H9 (cell line): ENCODE measurements around the gene RCAN3. TPM values are rescaled to one million over a fixed set of nuclear protein-coding genes. Genes with fewer than 3 reads are reported as not detected.

ENCODE experiments used
- DNase-seq: peaks from one replicate; pipeline ENCODE4 v3.0.0-alpha.2; 2017
- H2AFZ ChIP-seq: one replicate; pipeline ENCODE4 v1.6.1; 2013; ENCODE audit warnings: mild to moderate bottlenecking, low read length, control low read depth, moderate library complexity
- H2AK5ac ChIP-seq: 2 replicates; pipeline ENCODE4 v1.6.1; 2013; ENCODE audit warnings: low read length, control low read depth, mixed read lengths; ENCODE audit not compliant: insufficient read length
- H2BK120ac ChIP-seq: one replicate; pipeline ENCODE4 v1.6.1; 2013; ENCODE audit warnings: low read depth, mild to moderate bottlenecking, low read length, control low read depth, inconsistent platforms; ENCODE audit not compliant: poor library complexity, severe bottlenecking
- H2BK12ac ChIP-seq: 2 replicates; pipeline ENCODE4 v1.6.1; 2013; ENCODE audit warnings: low read length, control low read depth, mixed read lengths, low read depth; ENCODE audit not compliant: insufficient read length
- H2BK15ac ChIP-seq: 2 replicates; pipeline ENCODE4 v1.6.1; 2013; ENCODE audit warnings: low read depth, low read length, control low read depth
- H2BK20ac ChIP-seq: one replicate; pipeline ENCODE4 v1.6.1; 2013; ENCODE audit warnings: low read depth, mild to moderate bottlenecking, low read length, control low read depth, inconsistent platforms; ENCODE audit not compliant: poor library complexity, severe bottlenecking
- H2BK5ac ChIP-seq: 2 replicates; pipeline ENCODE4 v1.6.1; 2013; ENCODE audit warnings: low read length, control low read depth, mixed read lengths; ENCODE audit not compliant: insufficient read length
- H3K14ac ChIP-seq: 2 replicates; pipeline ENCODE4 v1.6.1; 2013; ENCODE audit warnings: low read length, control low read depth; ENCODE audit not compliant: insufficient read depth
- H3K18ac ChIP-seq: 2 replicates; pipeline ENCODE4 v1.6.1; 2013; ENCODE audit warnings: low read depth, mild to moderate bottlenecking, mixed read lengths, low read length, control low read depth; ENCODE audit not compliant: insufficient read length
- H3K23ac ChIP-seq: 2 replicates; pipeline ENCODE4 v1.6.1; 2013; ENCODE audit warnings: low read length, control low read depth, mixed read lengths, low read depth; ENCODE audit not compliant: insufficient read length
- H3K23me2 ChIP-seq: 2 replicates; pipeline ENCODE4 v1.6.1; 2013; ENCODE audit warnings: low read depth, mild to moderate bottlenecking, mixed read lengths, low read length, control low read depth; ENCODE audit not compliant: insufficient read length, poor library complexity, severe bottlenecking
- H3K27ac ChIP-seq: 2 replicates; pipeline ENCODE4 v1.5.1; 2013; ENCODE audit warnings: low read length, control low read depth, mixed read lengths, low read depth; ENCODE audit not compliant: insufficient read length
- H3K27me3 ChIP-seq: 2 replicates; pipeline ENCODE4 v1.6.1; 2013; ENCODE audit warnings: low read length, control low read depth, inconsistent platforms; ENCODE audit not compliant: insufficient read depth
- H3K4ac ChIP-seq: 2 replicates; pipeline ENCODE4 v1.6.1; 2013; ENCODE audit warnings: low read depth, mild to moderate bottlenecking, control low read depth, inconsistent platforms, low read length, moderate library complexity
- H3K4me1 ChIP-seq: 2 replicates; pipeline ENCODE4 v1.6.1; 2013; ENCODE audit warnings: low read length, control low read depth, inconsistent platforms; ENCODE audit not compliant: insufficient read depth
- H3K4me2 ChIP-seq: 2 replicates; pipeline ENCODE4 v1.6.1; 2013; ENCODE audit warnings: low read length, control low read depth, mixed read lengths; ENCODE audit not compliant: insufficient read length, insufficient read depth
- H3K56ac ChIP-seq: 2 replicates; pipeline ENCODE4 v1.6.1; 2013; ENCODE audit warnings: low read depth, mild to moderate bottlenecking, mixed read lengths, low read length, control low read depth; ENCODE audit not compliant: insufficient read length
- H3K79me1 ChIP-seq: 2 replicates; pipeline ENCODE4 v1.6.1; 2013; ENCODE audit warnings: low read depth, mild to moderate bottlenecking, moderate library complexity, low read length, control low read depth, inconsistent platforms; ENCODE audit not compliant: insufficient read depth, poor library complexity, severe bottlenecking
- H3K79me2 ChIP-seq: 2 replicates; pipeline ENCODE4 v1.6.1; 2013; ENCODE audit warnings: low read length, control low read depth, inconsistent platforms; ENCODE audit not compliant: insufficient read depth
- H3K9ac ChIP-seq: 2 replicates; pipeline ENCODE4 v1.6.1; 2013; ENCODE audit warnings: low read length, control low read depth, mixed read lengths; ENCODE audit not compliant: insufficient read length; ENCODE audit errors: extremely low read depth
- H3K9me3 ChIP-seq: one replicate; pipeline ENCODE4 v1.6.1; 2013; ENCODE audit warnings: low read depth, low read length, inconsistent platforms; ENCODE audit not compliant: control insufficient read depth
- H3T11ph ChIP-seq: one replicate; pipeline ENCODE4 v1.6.1; 2013; ENCODE audit warnings: mild to moderate bottlenecking, low read length, control low read depth, inconsistent platforms
- H4K20me1 ChIP-seq: one replicate; pipeline ENCODE4 v1.6.1; 2013; ENCODE audit not compliant: control insufficient read depth, insufficient read length, insufficient read depth
- H4K5ac ChIP-seq: 2 replicates; pipeline ENCODE4 v1.6.1; 2013; ENCODE audit warnings: low read depth, mild to moderate bottlenecking, mixed read lengths, low read length, control low read depth; ENCODE audit not compliant: insufficient read length
- H4K8ac ChIP-seq: replicated peaks from 2 replicates; pipeline ENCODE4 v1.6.1; 2013; ENCODE audit warnings: low read length, control low read depth, mixed read lengths, low read depth; ENCODE audit not compliant: insufficient read length
- H4K91ac ChIP-seq: 2 replicates; pipeline ENCODE4 v1.6.1; 2013; ENCODE audit warnings: low read depth, mild to moderate bottlenecking, moderate library complexity, mixed read lengths, low read length, control low read depth; ENCODE audit not compliant: insufficient read length
- H3K27ac Mint-ChIP-seq, 3 experiments: 2 replicates in 2 of 3; 3 replicates in 1 of 3; pipeline ENCODE4 v1.8.0; 2020 to 2021; ENCODE audit warnings: mixed read lengths in 3 of 3, mild to moderate bottlenecking in 1 of 3, moderate library complexity in 1 of 3
- H3K27me3 Mint-ChIP-seq: 2 replicates; pipeline ENCODE4 v1.8.0; 2021; ENCODE audit warnings: low read depth, mild to moderate bottlenecking, moderate library complexity, mixed read lengths
- H3K36me3 Mint-ChIP-seq, 3 experiments: 2 replicates in 2 of 3; 3 replicates in 1 of 3; pipeline ENCODE4 v1.8.0; 2020 to 2021; ENCODE audit warnings: low read depth in 3 of 3, mixed read lengths in 3 of 3; ENCODE audit not compliant: insufficient read depth in 1 of 3
- H3K4me1 Mint-ChIP-seq, 2 experiments: 2 replicates each; pipeline ENCODE4 v1.8.0; 2020; ENCODE audit warnings: mixed read lengths in 2 of 2
- H3K4me3 Mint-ChIP-seq, 2 experiments: 2 replicates in 1 of 2; 3 replicates in 1 of 2; pipeline ENCODE4 v1.8.0; 2020 to 2021; ENCODE audit warnings: mild to moderate bottlenecking in 2 of 2, mixed read lengths in 2 of 2, moderate library complexity in 1 of 2
- H3K9me3 Mint-ChIP-seq, 2 experiments: 2 replicates in 1 of 2; 3 replicates in 1 of 2; pipeline ENCODE4 v1.8.0; 2020; ENCODE audit warnings: mild to moderate bottlenecking in 2 of 2, mixed read lengths in 2 of 2, moderate library complexity in 1 of 2
- WGBS: extraction: QIAGEN DNeasy Blood & Tissue Kit; methylation state at CpG from one replicate; pipeline ENCODE4 v1.1.7; 2013; ENCODE audit warnings: missing lambda C conversion rate, low lambda C conversion rate, mixed read lengths; ENCODE audit not compliant: insufficient read length; ENCODE audit errors: extremely low coverage; 5-methylcytosine and 5-hydroxymethylcytosine counted together
- total RNA-seq: library from RNA; stranded (reverse); gene quantifications from 2 replicates; pipeline ENCODE4 v1.2.1, GENCODE V29; 2021
- TF ChIP-seq, protein P1 (sequence below): fragments of 200-600 bp; sonication (generic); conservative IDR thresholded peaks from 3 replicates; pipeline ENCODE4 v1.8.0; 2021; ENCODE audit warnings: antibody characterized with exemption, mild to moderate bottlenecking

Gene RCAN3
- total RNA-seq, 1 experiment from 2014 or later, result 13.0 TPM

DNA sequence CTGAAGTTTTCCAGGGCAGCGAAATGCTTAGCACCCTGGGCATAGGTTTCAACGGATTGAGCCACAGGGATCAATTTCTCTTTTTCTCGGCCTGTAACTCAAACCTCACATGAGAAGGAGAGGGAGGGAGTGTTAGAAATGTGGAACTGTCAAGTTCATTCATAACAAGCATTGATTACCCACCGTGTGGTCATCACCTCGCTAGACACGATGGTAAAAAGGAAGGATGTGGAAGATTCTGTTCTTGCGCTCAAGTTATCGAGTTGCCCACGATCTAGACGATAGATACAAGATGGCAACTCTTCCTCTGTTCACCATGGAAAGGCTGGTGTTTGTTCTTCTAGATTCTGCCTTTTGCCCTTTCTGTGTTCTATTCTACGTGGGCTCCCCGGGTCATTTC, 4.0 kb upstream of the RCAN3 start:
- no peak overlapping the region for H3K27ac ChIP-seq
- no peak overlapping the region for H2AFZ ChIP-seq
- no peak overlapping the region for H2BK5ac ChIP-seq
- H2AK5ac ChIP-seq, result no peak overlapping the region
- H3K4me2 ChIP-seq, result no peak overlapping the region
- H3K4me1 Mint-ChIP-seq, result peaks cover 16 to 18% of the 10 kb centered on the region in 2 experiments
- peaks cover 4% of the 10 kb centered on the region for H3K27me3 Mint-ChIP-seq
- TF ChIP-seq, protein P1, sequence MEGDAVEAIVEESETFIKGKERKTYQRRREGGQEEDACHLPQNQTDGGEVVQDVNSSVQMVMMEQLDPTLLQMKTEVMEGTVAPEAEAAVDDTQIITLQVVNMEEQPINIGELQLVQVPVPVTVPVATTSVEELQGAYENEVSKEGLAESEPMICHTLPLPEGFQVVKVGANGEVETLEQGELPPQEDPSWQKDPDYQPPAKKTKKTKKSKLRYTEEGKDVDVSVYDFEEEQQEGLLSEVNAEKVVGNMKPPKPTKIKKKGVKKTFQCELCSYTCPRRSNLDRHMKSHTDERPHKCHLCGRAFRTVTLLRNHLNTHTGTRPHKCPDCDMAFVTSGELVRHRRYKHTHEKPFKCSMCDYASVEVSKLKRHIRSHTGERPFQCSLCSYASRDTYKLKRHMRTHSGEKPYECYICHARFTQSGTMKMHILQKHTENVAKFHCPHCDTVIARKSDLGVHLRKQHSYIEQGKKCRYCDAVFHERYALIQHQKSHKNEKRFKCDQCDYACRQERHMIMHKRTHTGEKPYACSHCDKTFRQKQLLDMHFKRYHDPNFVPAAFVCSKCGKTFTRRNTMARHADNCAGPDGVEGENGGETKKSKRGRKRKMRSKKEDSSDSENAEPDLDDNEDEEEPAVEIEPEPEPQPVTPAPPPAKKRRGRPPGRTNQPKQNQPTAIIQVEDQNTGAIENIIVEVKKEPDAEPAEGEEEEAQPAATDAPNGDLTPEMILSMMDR, result no peak
- no peak overlapping the region for H3T11ph ChIP-seq
- H3K4me1 ChIP-seq, result no peaks in the 10 kb centered on the region
- no peak overlapping the region for H3K4ac ChIP-seq
- no peak for DNase-seq
- no peaks in the 10 kb centered on the region for H3K79me2 ChIP-seq
- no peak overlapping the region for H3K14ac ChIP-seq
- no peak overlapping the region for H3K56ac ChIP-seq
- H2BK15ac ChIP-seq, result no peak overlapping the region
- H3K36me3 Mint-ChIP-seq, result no peaks in the 10 kb centered on the region; a peak in 1 of 7 replicates
- no peak overlapping the region for H4K8ac ChIP-seq
- WGBS, result no CpG with 5 or more reads among the region's 12 CpGs
- no peak overlapping the region for H4K5ac ChIP-seq
- no peak overlapping the region for H3K4me3 Mint-ChIP-seq
- no peaks in the 10 kb centered on the region for H4K20me1 ChIP-seq
- no peak overlapping the region for H2BK20ac ChIP-seq
- 0 out of 2 replicates have a peak, but pooled peaks cover 2% of the 10 kb centered on the region for H3K27me3 ChIP-seq
- H3K23ac ChIP-seq, result no peak overlapping the region
- no peak overlapping the region for H3K27ac Mint-ChIP-seq
- H3K79me1 ChIP-seq, result no peaks in the 10 kb centered on the region
- no peak overlapping the region for H2BK120ac ChIP-seq
- H3K18ac ChIP-seq, result no peak overlapping the region
- H3K9ac ChIP-seq, result no peak overlapping the region
- H3K9me3 Mint-ChIP-seq, result no peaks in the 10 kb centered on the region
- peaks cover 9% of the 10 kb centered on the region for H3K23me2 ChIP-seq
- no peak overlapping the region for H2BK12ac ChIP-seq
- no peaks in the 10 kb centered on the region for H3K9me3 ChIP-seq
- no peak overlapping the region for H4K91ac ChIP-seq
